ENCODE results near the gene RIN1. TPM values are rescaled to one million over a fixed set of nuclear protein-coding genes. Genes with fewer than 3 reads are reported as not detected.

The RIN1 gene
- 71.5 and 99.2 TPM in 2 replicates for total RNA-seq

GRCh38 chr11:66336234-66337102 lies at the start of gene RIN1:
Gene RIN1, minus strand, starts transcription at chr11:66336434. Its CDS starts 32 bp downstream, at chr11:66336402.

GRCh38 chr11:66371627-66372415 lies 35.6 kb upstream of the RIN1 start, which contains the start of gene SLC29A2:
Gene SLC29A2, minus strand, starts transcription at chr11:66371760. Its CDS starts 169 bp downstream, at chr11:66371591.

GRCh38 chr11:66347425-66348276 lies 11.4 kb upstream of the RIN1 start, which contains the start of gene B4GAT1:
Gene B4GAT1, minus strand, starts transcription at chr11:66347629. Its CDS starts 84 bp downstream, at chr11:66347545.

GRCh38 chr11:66344550-66345315 lies 8.5 kb upstream of the RIN1 start, which contains the start of gene BRMS1:
Gene BRMS1, minus strand, starts transcription at chr11:66345104. Its CDS starts 2,870 bp downstream, at chr11:66342234.

GRCh38 chr11:66316849-66317251 lies 19.4 kb downstream of the RIN1 start, which contains the start of gene CD248:
Gene CD248, minus strand, starts transcription at chr11:66317044. Its CDS starts 17 bp downstream, at chr11:66317027.

GRCh38 chr11:66291706-66292542 lies 44.3 kb downstream of the RIN1 start, which contains the start of gene TMEM151A:
Gene TMEM151A, plus strand, starts transcription at chr11:66291894. Its CDS starts 120 bp downstream, at chr11:66292014.

GRCh38 chr11:66288671-66289547 lies 47.3 kb downstream of the RIN1 start, which contains the start of gene YIF1A:
Gene YIF1A, minus strand, starts transcription at chr11:66289143. Its CDS starts 158 bp downstream, at chr11:66288985.

Other genes starting within 250 kb of the RIN1 start
- 29.6 and 41.1 TPM in 2 replicates for gene KLC2, start 78.7 kb downstream of the RIN1 start, total RNA-seq
- 161 and 170 TPM in 2 replicates for gene RAB1B, start 67.8 kb downstream of the RIN1 start, total RNA-seq
- gene CNIH2, start 58.3 kb downstream of the RIN1 start, total RNA-seq: 0.11 TPM in 1 of 2 replicates, not detected in the other
- 148 and 150 TPM in 2 replicates for gene YIF1A, start 47.3 kb downstream of the RIN1 start, total RNA-seq
- gene TMEM151A, start 44.5 kb downstream of the RIN1 start, total RNA-seq: 0.31 TPM in 1 of 2 replicates, not detected in the other
- gene CD248, start 19.4 kb downstream of the RIN1 start, total RNA-seq: 0.47 and 1.3 TPM in 2 replicates
- 64.3 and 101 TPM in 2 replicates for gene BRMS1, start 8.7 kb upstream of the RIN1 start, total RNA-seq
- gene B4GAT1, start 11.2 kb upstream of the RIN1 start, total RNA-seq: 15.6 and 18.1 TPM in 2 replicates
- gene SLC29A2, start 35.3 kb upstream of the RIN1 start, total RNA-seq: 3.1 and 6.2 TPM in 2 replicates
- gene NPAS4, start 84.6 kb upstream of the RIN1 start, total RNA-seq: not detected in 2 replicates
- gene MRPL11, start 102.4 kb upstream of the RIN1 start, total RNA-seq: 73.6 and 93.1 TPM in 2 replicates
- gene PELI3, start 130.5 kb upstream of the RIN1 start, total RNA-seq: 4.6 and 5.3 TPM in 2 replicates
- gene DPP3, start 144.0 kb upstream of the RIN1 start, total RNA-seq: 68.5 and 69.8 TPM in 2 replicates
- gene BBS1, start 174.2 kb upstream of the RIN1 start, total RNA-seq: 11.6 and 18.0 TPM in 2 replicates
- gene ZDHHC24, start 209.6 kb upstream of the RIN1 start, total RNA-seq: 15.3 and 19.8 TPM in 2 replicates
- gene ACTN3, start 210.5 kb upstream of the RIN1 start, total RNA-seq: not detected in 2 replicates
- 3.9 and 5.0 TPM in 2 replicates for gene CTSF, start 232.2 kb upstream of the RIN1 start, total RNA-seq